HepG2 (cell line): ENCODE results near the gene TCEA3. TPM values are rescaled to one million over a fixed set of nuclear protein-coding genes. Genes with fewer than 3 reads are reported as not detected.
A peak's percentile ranks its signal among the peaks of the same experiment; 100 is the strongest.

Experiments used
- DNMT3B ChIP-seq: conservative IDR thresholded peaks from 2 replicates; pipeline ENCODE4 v1.6.1; 2016; ENCODE audit warnings: missing biosample characterization, control low read depth
- ERF ChIP-seq: IDR thresholded peaks from 2 replicates; pipeline ENCODE4 v1.6.1; 2018; ENCODE audit warnings: missing biosample characterization, missing genetic modification reagents
- FLYWCH1 ChIP-seq: sonication (generic); formaldehyde crosslinking; IDR thresholded peaks from 2 replicates; pipeline ENCODE4 v1.8.1; 2023; ENCODE audit warnings: mild to moderate bottlenecking, missing genetic modification reagents
- FOXA1 ChIP-seq, 2 experiments: fragments of 450-650 bp in 1 of 2; sonication (generic) in 1 of 2; formaldehyde crosslinking in 1 of 2; IDR thresholded peaks; 2 replicates each; pipeline versions ENCODE4 v1.4.0 to v1.6.1; 2016 to 2020; ENCODE audit warnings: missing genetic modification reagents in 1 of 2
- FOXK2 ChIP-seq: fragments of 450-650 bp; IDR thresholded peaks from 2 replicates; pipeline ENCODE4 v1.6.1; 2016
- FOXP1 ChIP-seq, 2 experiments: fragments of 450-650 bp in 1 of 2; IDR thresholded peaks; 2 replicates each; pipeline ENCODE4 v1.6.1; 2017 to 2018; ENCODE audit warnings: antibody characterized with exemption in 1 of 2
- HIVEP1 ChIP-seq: sonication (generic); formaldehyde crosslinking; IDR thresholded peaks from 2 replicates; pipeline ENCODE4 v1.4.0; 2020; ENCODE audit warnings: mild to moderate bottlenecking, missing genetic modification reagents
- MED13 ChIP-seq: sonication (generic); formaldehyde crosslinking; IDR thresholded peaks from 2 replicates; pipeline ENCODE4 v1.5.0; 2020; ENCODE audit warnings: missing genetic modification reagents
- ONECUT2 ChIP-seq: sonication (generic); formaldehyde crosslinking; IDR thresholded peaks from 2 replicates; pipeline ENCODE4 v1.4.0; 2020; ENCODE audit warnings: missing genetic modification reagents
- SP4 ChIP-seq: sonication (generic); formaldehyde crosslinking; IDR thresholded peaks from 2 replicates; pipeline ENCODE4 v1.8.1; 2023; ENCODE audit warnings: mild to moderate bottlenecking, missing genetic modification reagents
- TBX2 ChIP-seq: sonication (generic); formaldehyde crosslinking; IDR thresholded peaks from 2 replicates; pipeline ENCODE4 v1.5.0; 2020; ENCODE audit warnings: missing genetic modification reagents, mild to moderate bottlenecking, borderline replicate concordance
- TRIM24 ChIP-seq: sonication (generic); formaldehyde crosslinking; IDR thresholded peaks from 2 replicates; pipeline ENCODE4 v1.8.0; 2022; ENCODE audit warnings: mild to moderate bottlenecking, missing genetic modification reagents
- ZBTB38 ChIP-seq: sonication (generic); formaldehyde crosslinking; IDR thresholded peaks from 2 replicates; pipeline ENCODE4 v1.5.1; 2020; ENCODE audit warnings: mild to moderate bottlenecking, missing genetic modification reagents
- ZEB1 ChIP-seq: IDR thresholded peaks from 2 replicates; pipeline ENCODE4 v1.6.1; 2012; ENCODE audit warnings: mild to moderate bottlenecking, low read depth, inconsistent platforms; ENCODE audit not compliant: insufficient replicate concordance
- ZFX ChIP-seq: sonication (generic); formaldehyde crosslinking; IDR thresholded peaks from 2 replicates; pipeline ENCODE4 v1.4.0; 2020; ENCODE audit warnings: mild to moderate bottlenecking, low read depth, missing genetic modification reagents, moderate library complexity
- ZNF235 ChIP-seq: sonication (generic); formaldehyde crosslinking; IDR thresholded peaks from 2 replicates; pipeline ENCODE4 v1.8.1; 2023; ENCODE audit warnings: mild to moderate bottlenecking, missing genetic modification reagents, borderline replicate concordance
- ZNF33B ChIP-seq: sonication (generic); formaldehyde crosslinking; IDR thresholded peaks from 2 replicates; pipeline ENCODE4 v1.5.1; 2020; ENCODE audit warnings: mild to moderate bottlenecking, missing genetic modification reagents
- ZNF619 ChIP-seq: sonication (generic); formaldehyde crosslinking; IDR thresholded peaks from 2 replicates; pipeline ENCODE4 v1.4.0; 2020; ENCODE audit warnings: mild to moderate bottlenecking, missing genetic modification reagents
- ZNF678 ChIP-seq: sonication (generic); formaldehyde crosslinking; IDR thresholded peaks from 2 replicates; pipeline ENCODE4 v1.4.0; 2020; ENCODE audit warnings: mild to moderate bottlenecking, missing genetic modification reagents
- ZNF709 ChIP-seq: sonication (generic); formaldehyde crosslinking; IDR thresholded peaks from 2 replicates; pipeline ENCODE4 v1.5.0; 2020; ENCODE audit warnings: mild to moderate bottlenecking, missing genetic modification reagents
- ZNF883 ChIP-seq: sonication (generic); formaldehyde crosslinking; IDR thresholded peaks from 2 replicates; pipeline ENCODE4 v1.5.1; 2020; ENCODE audit warnings: mild to moderate bottlenecking, missing genetic modification reagents; ENCODE audit errors: not compliant biosample characterization
- polyA plus RNA-seq, 8 experiments: library from polyadenylated mRNA; depleted of rRNA in 3 of 8; stranded (reverse) in 7 of 8; unstranded in 1 of 8; fragments of >200 nt; fragmentation: Illumina TruSeq in 4 of 8; extraction: Trizol in 4 of 8; gene quantifications; 2 replicates each; pipeline versions ENCODE4 v1.2.1 to v1.2.3, GENCODE V29; 2011 to 2016; ENCODE audit warnings: low read depth in 4 of 8, missing spikeins in 1 of 8, mixed read lengths in 1 of 8; ENCODE audit not compliant: insufficient read depth in 1 of 8
- total RNA-seq, 5 experiments: library from RNA; depleted of rRNA; stranded (reverse); fragments of >200 nt; fragmentation: Illumina TruSeq; extraction: Trizol; gene quantifications; 2 replicates each; pipeline ENCODE4 v1.2.3, GENCODE V29; 2016; ENCODE audit warnings: low read depth in 1 of 5
- TF ChIP-seq, protein P1 (sequence below): IDR thresholded peaks from 2 replicates; pipeline ENCODE4 v1.6.1; 2018; ENCODE audit warnings: missing genetic modification reagents, mild to moderate bottlenecking, missing compliant biosample characterization
- TF ChIP-seq, protein P2 (sequence below): sonication (generic); formaldehyde crosslinking; IDR thresholded peaks from 2 replicates; pipeline ENCODE4 v1.8.1; 2023; ENCODE audit warnings: mild to moderate bottlenecking, missing genetic modification reagents
- TF ChIP-seq, protein P3 (sequence below): sonication (generic); formaldehyde crosslinking; IDR thresholded peaks from 2 replicates; pipeline ENCODE4 v1.4.0; 2020; ENCODE audit warnings: mild to moderate bottlenecking, low read depth, missing genetic modification reagents
- TF ChIP-seq, protein P4 (sequence below): sonication (generic); formaldehyde crosslinking; IDR thresholded peaks from 2 replicates; pipeline ENCODE4 v1.8.1; 2023; ENCODE audit warnings: mild to moderate bottlenecking, inconsistent platforms, moderate library complexity, missing genetic modification reagents, borderline replicate concordance

The TCEA3 gene
- total and polyA plus RNA-seq, 2 of the 13 experiments (the other 11 are each of a cell fraction or from before 2014, with no cell fraction given), result 55.5 to 84.6 TPM

DNA sequence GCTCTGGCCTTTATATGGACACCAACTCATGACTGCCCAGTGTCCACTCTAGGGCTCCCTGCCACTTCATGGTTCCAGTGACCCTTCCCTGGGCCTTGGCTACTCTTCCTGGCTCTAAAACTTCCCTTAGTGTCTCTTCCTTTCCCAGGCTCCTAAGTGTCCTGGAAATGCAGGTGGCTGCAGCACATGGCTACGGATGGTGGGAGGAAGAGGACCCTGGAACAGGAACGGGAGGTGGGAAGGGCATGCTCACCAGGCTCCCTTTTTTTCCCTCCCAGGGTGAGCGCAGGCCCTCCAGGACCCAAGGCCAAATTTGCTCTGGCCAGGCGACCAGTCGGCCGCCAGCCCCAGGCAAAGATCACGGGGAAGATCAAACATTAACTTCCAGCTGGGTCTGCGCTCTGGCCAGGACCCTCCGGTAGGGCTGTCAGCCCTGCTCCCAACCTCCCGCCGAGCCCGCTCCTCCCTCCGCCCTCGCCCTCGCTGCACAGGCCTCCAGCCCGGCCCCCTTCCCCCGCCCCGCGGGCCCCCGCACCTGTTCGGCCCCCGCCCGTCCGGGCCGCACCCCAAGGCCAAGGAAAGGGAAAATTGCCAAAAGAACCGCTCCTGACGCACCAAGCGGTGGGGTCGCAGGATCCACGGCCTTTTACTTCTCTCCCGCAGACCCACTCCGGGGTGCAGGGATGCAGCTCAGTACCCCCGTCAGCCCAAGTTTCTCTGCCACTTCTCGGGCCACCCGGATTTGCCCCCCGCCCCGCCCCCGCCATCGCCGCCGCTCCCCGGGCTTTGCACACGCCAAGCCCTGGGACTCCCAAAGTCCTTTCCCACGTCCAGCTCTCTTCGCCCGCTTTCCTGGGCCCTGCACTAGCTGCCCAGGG lies 894 bp downstream of the TCEA3 start (continued):
- no peak for TF ChIP-seq SP4 (CRISPR knock-in tag)
- TF ChIP-seq ZNF235, result peak; percentile 87; the same call in 1 of the 2 replicates
- peak; percentile 72 for TF ChIP-seq ZFX (CRISPR knock-in tag)
- TF ChIP-seq ZNF619, result no peak
- peak; percentile 57; the same call in 1 of the 2 replicates for TF ChIP-seq MED13 (CRISPR knock-in tag)
- no peak for TF ChIP-seq ZNF678 (CRISPR knock-in tag)
- TF ChIP-seq ZEB1, result peak; percentile 46
- TF ChIP-seq ZBTB38 (CRISPR knock-in tag), result peak; percentile 15; the same call in 1 of the 2 replicates
- peak; percentile 74; the same call in 1 of the 2 replicates for TF ChIP-seq ZNF33B
- no peak for TF ChIP-seq FOXA1 (IDR thresholded peaks at IDR 0.05)
- TF ChIP-seq FOXA1 (CRISPR knock-in tag; IDR thresholded peaks at IDR 0.05), result no peak
- TF ChIP-seq, protein P1, sequence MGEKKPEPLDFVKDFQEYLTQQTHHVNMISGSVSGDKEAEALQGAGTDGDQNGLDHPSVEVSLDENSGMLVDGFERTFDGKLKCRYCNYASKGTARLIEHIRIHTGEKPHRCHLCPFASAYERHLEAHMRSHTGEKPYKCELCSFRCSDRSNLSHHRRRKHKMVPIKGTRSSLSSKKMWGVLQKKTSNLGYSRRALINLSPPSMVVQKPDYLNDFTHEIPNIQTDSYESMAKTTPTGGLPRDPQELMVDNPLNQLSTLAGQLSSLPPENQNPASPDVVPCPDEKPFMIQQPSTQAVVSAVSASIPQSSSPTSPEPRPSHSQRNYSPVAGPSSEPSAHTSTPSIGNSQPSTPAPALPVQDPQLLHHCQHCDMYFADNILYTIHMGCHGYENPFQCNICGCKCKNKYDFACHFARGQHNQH (CRISPR knock-in tag), result peak; percentile 30; the same call in 1 of the 2 replicates
- no peak for TF ChIP-seq DNMT3B (CRISPR knock-in tag)
- no peak for TF ChIP-seq FOXK2
- TF ChIP-seq, protein P2, sequence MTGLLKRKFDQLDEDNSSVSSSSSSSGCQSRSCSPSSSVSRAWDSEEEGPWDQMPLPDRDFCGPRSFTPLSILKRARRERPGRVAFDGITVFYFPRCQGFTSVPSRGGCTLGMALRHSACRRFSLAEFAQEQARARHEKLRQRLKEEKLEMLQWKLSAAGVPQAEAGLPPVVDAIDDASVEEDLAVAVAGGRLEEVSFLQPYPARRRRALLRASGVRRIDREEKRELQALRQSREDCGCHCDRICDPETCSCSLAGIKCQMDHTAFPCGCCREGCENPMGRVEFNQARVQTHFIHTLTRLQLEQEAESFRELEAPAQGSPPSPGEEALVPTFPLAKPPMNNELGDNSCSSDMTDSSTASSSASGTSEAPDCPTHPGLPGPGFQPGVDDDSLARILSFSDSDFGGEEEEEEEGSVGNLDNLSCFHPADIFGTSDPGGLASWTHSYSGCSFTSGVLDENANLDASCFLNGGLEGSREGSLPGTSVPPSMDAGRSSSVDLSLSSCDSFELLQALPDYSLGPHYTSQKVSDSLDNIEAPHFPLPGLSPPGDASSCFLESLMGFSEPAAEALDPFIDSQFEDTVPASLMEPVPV (CRISPR knock-in tag), result no peak
- TF ChIP-seq ZNF709 (CRISPR knock-in tag), result no peak
- TF ChIP-seq, protein P3, sequence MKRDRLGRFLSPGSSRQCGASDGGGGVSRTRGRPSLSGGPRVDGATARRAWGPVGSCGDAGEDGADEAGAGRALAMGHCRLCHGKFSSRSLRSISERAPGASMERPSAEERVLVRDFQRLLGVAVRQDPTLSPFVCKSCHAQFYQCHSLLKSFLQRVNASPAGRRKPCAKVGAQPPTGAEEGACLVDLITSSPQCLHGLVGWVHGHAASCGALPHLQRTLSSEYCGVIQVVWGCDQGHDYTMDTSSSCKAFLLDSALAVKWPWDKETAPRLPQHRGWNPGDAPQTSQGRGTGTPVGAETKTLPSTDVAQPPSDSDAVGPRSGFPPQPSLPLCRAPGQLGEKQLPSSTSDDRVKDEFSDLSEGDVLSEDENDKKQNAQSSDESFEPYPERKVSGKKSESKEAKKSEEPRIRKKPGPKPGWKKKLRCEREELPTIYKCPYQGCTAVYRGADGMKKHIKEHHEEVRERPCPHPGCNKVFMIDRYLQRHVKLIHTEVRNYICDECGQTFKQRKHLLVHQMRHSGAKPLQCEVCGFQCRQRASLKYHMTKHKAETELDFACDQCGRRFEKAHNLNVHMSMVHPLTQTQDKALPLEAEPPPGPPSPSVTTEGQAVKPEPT (CRISPR knock-in tag), result no peak
- TF ChIP-seq ZNF883, result no peak
- TF ChIP-seq ONECUT2 (CRISPR knock-in tag), result no peak
- TF ChIP-seq TRIM24 (CRISPR knock-in tag), result no peak
- no peak for TF ChIP-seq FOXP1 (IDR thresholded peaks at IDR 0.05)
- no peak for TF ChIP-seq FOXP1 (CRISPR knock-in tag; IDR thresholded peaks at IDR 0.05)
- peak; percentile 59 for TF ChIP-seq TBX2 (CRISPR knock-in tag)
- TF ChIP-seq ERF (CRISPR knock-in tag), result peak; percentile 67; the same call in 1 of the 2 replicates
- TF ChIP-seq, protein P4, sequence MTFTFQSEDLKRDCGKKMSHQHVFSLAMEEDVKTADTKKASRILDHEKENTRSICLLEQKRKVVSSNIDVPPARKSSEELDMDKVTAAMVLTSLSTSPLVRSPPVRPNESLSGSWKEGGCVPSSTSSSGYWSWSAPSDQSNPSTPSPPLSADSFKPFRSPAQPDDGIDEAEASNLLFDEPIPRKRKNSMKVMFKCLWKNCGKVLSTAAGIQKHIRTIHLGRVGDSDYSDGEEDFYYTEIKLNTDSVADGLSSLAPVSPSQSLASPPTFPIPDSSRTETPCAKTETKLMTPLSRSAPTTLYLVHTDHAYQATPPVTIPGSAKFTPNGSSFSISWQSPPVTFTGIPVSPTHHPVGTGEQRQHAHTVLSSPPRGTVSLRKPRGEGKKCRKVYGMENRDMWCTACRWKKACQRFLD, result no peak
- no peak for TF ChIP-seq HIVEP1
- TF ChIP-seq FLYWCH1, result no peak
